ENCODE results near the gene GSN. TPM values are rescaled to one million over a fixed set of nuclear protein-coding genes. Genes with fewer than 3 reads are reported as not detected.

GSN gene
- total and polyA plus RNA-seq, 4 donors = 18.8 to 402 (median 51.6) TPM

DNA sequence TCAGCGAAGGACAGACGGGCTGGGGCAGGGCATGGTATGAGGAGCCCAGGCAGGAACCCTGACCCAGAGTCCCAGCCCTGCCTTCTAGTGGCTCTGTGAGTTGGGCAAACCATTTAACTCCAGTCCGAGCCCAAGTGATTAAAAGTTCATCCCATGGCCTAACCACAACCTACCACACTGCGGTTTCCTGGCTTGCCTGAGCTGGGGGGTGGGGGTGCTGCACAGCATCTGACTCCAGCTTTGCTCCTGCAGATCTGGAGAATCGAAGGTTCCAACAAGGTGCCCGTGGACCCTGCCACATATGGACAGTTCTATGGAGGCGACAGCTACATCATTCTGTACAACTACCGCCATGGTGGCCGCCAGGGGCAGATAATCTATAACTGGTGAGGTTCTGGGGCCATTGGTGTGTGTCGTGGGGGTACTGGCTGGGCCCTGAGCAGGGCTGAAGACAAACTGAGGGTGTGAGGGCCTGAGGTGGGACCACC lies 53.1 kb downstream of the GSN start (continued):
- TF ChIP-seq, protein P1, sequence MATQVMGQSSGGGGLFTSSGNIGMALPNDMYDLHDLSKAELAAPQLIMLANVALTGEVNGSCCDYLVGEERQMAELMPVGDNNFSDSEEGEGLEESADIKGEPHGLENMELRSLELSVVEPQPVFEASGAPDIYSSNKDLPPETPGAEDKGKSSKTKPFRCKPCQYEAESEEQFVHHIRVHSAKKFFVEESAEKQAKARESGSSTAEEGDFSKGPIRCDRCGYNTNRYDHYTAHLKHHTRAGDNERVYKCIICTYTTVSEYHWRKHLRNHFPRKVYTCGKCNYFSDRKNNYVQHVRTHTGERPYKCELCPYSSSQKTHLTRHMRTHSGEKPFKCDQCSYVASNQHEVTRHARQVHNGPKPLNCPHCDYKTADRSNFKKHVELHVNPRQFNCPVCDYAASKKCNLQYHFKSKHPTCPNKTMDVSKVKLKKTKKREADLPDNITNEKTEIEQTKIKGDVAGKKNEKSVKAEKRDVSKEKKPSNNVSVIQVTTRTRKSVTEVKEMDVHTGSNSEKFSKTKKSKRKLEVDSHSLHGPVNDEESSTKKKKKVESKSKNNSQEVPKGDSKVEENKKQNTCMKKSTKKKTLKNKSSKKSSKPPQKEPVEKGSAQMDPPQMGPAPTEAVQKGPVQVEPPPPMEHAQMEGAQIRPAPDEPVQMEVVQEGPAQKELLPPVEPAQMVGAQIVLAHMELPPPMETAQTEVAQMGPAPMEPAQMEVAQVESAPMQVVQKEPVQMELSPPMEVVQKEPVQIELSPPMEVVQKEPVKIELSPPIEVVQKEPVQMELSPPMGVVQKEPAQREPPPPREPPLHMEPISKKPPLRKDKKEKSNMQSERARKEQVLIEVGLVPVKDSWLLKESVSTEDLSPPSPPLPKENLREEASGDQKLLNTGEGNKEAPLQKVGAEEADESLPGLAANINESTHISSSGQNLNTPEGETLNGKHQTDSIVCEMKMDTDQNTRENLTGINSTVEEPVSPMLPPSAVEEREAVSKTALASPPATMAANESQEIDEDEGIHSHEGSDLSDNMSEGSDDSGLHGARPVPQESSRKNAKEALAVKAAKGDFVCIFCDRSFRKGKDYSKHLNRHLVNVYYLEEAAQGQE (IDR thresholded peaks at IDR 0.05) = no peak
- no peak for TF ChIP-seq JUND (IDR thresholded peaks at IDR 0.05)
- no peak for TF ChIP-seq HNF4A (conservative IDR thresholded peaks at IDR 0.05)
- no peak for TF ChIP-seq SP1 (IDR thresholded peaks at IDR 0.05)
- no peak for TF ChIP-seq NR2F2 (IDR thresholded peaks at IDR 0.05)

DNA sequence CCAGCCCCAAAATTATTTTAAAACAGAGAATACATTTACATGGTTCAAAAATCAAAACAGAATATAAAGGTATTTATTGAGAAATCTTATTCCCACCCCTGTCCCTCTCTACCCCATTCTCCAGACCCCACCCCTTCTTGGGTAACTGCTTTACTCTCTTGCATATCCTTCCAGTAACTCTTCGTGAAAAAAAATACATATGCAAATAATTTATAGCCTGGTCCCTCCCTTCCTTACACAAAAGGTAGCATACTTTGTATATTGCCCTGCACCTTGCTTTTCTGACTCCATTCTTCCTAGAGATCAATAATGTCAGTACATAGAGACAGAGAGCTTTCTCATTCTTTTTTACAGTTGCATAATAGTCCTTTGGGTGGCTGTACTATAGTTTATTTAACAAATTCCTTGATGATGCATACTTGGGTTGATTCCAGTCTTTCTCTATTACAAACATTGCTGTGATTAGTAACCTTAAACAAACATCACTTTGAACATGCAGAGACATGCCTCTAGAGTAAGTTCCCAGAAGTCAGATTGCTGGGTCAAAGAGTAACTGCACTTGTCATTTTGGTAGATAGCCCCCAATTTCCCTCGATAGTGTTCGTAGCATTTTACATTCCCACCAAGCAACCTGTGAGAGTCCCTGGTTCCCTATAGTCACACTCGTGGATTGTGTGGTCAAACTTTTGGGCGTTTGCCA lies 54.2 kb downstream of the GSN start:
- Histone ChIP-seq H3K27me3 (ENCODE audit: control insufficient read depth in 4 of 4, insufficient read depth in 4 of 4, low read length in 3 of 4) (no peaks in the 10 kb centered on the region), H3K9me3 (ENCODE audit: control insufficient read depth in 4 of 4, low read length in 3 of 4) (no peaks in the 10 kb centered on the region), H3K27ac (ENCODE audit: low read depth in 1 of 2, low read length in 2 of 2) (peak overlapping the region; percentile 90 to 94), H3K36me3 (ENCODE audit: control insufficient read depth in 4 of 4, insufficient read depth in 3 of 4, low read depth in 1 of 4, low read length in 3 of 4) (peaks cover 0 to 12% (median 1%) of the 10 kb centered on the region in 4 donors), H3K4me3 (ENCODE audit: low read depth in 1 of 3, low read length in 3 of 3) (no peak overlapping the region), H3K4me1 (ENCODE audit: control insufficient read depth in 4 of 4, insufficient read depth in 4 of 4, low read length in 3 of 4) (peaks cover 9 to 45% (median 25%) of the 10 kb centered on the region in 4 donors), H3K9ac (ENCODE audit: low read depth in 1 of 2, low read length in 2 of 2) (peak overlapping the region in 1 of 2 donors; percentile 64)
- WGBS = 17% methylated on average over 5 of the region's 5 CpGs
- TF ChIP-seq, protein P2, sequence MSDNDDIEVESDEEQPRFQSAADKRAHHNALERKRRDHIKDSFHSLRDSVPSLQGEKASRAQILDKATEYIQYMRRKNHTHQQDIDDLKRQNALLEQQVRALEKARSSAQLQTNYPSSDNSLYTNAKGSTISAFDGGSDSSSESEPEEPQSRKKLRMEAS (IDR thresholded peaks at IDR 0.05) = peak; percentile 70
- no peak for TF ChIP-seq GABPA (IDR thresholded peaks at IDR 0.05 in 1 of 2, conservative IDR thresholded peaks at IDR 0.05 in 1 of 2)
- TF ChIP-seq, protein P3, sequence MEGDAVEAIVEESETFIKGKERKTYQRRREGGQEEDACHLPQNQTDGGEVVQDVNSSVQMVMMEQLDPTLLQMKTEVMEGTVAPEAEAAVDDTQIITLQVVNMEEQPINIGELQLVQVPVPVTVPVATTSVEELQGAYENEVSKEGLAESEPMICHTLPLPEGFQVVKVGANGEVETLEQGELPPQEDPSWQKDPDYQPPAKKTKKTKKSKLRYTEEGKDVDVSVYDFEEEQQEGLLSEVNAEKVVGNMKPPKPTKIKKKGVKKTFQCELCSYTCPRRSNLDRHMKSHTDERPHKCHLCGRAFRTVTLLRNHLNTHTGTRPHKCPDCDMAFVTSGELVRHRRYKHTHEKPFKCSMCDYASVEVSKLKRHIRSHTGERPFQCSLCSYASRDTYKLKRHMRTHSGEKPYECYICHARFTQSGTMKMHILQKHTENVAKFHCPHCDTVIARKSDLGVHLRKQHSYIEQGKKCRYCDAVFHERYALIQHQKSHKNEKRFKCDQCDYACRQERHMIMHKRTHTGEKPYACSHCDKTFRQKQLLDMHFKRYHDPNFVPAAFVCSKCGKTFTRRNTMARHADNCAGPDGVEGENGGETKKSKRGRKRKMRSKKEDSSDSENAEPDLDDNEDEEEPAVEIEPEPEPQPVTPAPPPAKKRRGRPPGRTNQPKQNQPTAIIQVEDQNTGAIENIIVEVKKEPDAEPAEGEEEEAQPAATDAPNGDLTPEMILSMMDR (IDR thresholded peaks at IDR 0.05; ENCODE audit: low read depth, low read length, missing input control) = no peak
- TF ChIP-seq, protein P1 (IDR thresholded peaks at IDR 0.05) = peak; percentile 82
- peak; percentile 86 to 92 for TF ChIP-seq HNF4A (conservative IDR thresholded peaks at IDR 0.05)
- peak; percentile 95 for TF ChIP-seq FOXA1 (IDR thresholded peaks at IDR 0.05)
- TF ChIP-seq TAF1 (conservative IDR thresholded peaks at IDR 0.05) = no peak
- TF ChIP-seq EGR1 (IDR thresholded peaks at IDR 0.05; ENCODE audit: low read depth in 2 of 2) = peak in 1 of 2 donors; percentile 10
- peak; percentile 96 for TF ChIP-seq SP1 (IDR thresholded peaks at IDR 0.05)
- peak; percentile 91 to 97 for TF ChIP-seq JUND (IDR thresholded peaks at IDR 0.05)
- TF ChIP-seq RAD21 (IDR thresholded peaks at IDR 0.05) = peak; percentile 32 to 48
- peak; percentile 92 for TF ChIP-seq YY1 (IDR thresholded peaks at IDR 0.05)
- TF ChIP-seq FOXA2 (IDR thresholded peaks at IDR 0.05) = peak; percentile 92
- TF ChIP-seq RXRA (IDR thresholded peaks at IDR 0.05) = peak; percentile 90 to 93
- TF ChIP-seq NR2F2 (IDR thresholded peaks at IDR 0.05) = peak; percentile 73
- peak; percentile 48 for TF ChIP-seq HNF4G (IDR thresholded peaks at IDR 0.05)
- TF ChIP-seq, protein P4, sequence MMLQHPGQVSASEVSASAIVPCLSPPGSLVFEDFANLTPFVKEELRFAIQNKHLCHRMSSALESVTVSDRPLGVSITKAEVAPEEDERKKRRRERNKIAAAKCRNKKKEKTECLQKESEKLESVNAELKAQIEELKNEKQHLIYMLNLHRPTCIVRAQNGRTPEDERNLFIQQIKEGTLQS (IDR thresholded peaks at IDR 0.05) = peak; percentile 87
- TF ChIP-seq, protein P5, sequence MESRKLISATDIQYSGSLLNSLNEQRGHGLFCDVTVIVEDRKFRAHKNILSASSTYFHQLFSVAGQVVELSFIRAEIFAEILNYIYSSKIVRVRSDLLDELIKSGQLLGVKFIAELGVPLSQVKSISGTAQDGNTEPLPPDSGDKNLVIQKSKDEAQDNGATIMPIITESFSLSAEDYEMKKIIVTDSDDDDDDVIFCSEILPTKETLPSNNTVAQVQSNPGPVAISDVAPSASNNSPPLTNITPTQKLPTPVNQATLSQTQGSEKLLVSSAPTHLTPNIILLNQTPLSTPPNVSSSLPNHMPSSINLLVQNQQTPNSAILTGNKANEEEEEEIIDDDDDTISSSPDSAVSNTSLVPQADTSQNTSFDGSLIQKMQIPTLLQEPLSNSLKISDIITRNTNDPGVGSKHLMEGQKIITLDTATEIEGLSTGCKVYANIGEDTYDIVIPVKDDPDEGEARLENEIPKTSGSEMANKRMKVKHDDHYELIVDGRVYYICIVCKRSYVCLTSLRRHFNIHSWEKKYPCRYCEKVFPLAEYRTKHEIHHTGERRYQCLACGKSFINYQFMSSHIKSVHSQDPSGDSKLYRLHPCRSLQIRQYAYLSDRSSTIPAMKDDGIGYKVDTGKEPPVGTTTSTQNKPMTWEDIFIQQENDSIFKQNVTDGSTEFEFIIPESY (IDR thresholded peaks at IDR 0.05) = peak; percentile 85
- no peak for DNase-seq (ENCODE audit: low spot score)
